ENCODE measurements around the gene MTTP.

The MTTP gene

DNA sequence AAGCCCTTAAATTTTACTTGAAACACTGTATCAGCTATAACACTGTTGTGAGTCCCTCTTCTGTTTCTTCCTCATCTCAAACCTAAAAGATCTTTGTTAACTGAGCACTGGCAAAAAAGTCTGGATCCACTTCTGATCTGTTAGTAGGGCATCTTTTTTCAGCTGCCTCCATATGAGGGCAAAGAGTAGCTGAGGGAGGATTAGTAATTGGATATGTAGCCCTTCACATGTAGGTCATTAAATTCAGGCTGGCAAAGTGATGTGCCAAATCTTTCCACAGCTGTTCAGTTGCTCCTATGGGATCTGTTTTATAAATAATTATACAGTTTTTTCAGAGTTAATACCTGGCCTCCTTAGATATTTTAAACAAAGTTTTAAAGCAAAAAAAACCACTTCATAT is 9.7 kb upstream of the MTTP start:
- no peaks in the 10 kb centered on the region for H3K27me3 ChIP-seq (ENCODE audit: control insufficient read depth, insufficient read depth, low read length)

DNA sequence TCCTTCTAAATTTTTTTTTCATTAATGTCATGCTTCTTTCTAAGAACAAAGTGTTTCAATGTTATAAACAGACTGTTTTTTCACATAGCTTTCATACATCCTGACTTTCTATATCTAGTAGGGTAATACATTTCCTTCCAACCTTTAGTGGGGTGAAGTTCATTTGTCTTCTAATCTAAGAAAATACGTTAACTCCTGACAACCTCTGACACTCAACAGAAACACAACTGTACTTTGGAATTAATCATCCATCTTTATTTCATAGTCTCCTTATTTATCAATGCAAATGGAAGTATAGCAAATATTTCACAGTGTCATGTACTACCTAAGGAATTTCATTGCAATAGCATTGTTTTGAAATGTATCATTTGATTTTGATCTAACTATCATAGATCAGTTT is 2.7 kb upstream of the MTTP start:
- H3K27me3 ChIP-seq (ENCODE audit: control insufficient read depth, insufficient read depth, low read length): no peaks in the 10 kb centered on the region
- WGBS (ENCODE audit: insufficient coverage, insufficient read length): no CpG with 5 or more reads among the region's 1 CpG
- H3K9me3 ChIP-seq (ENCODE audit: control insufficient read depth, insufficient read depth, low read length): no peaks in the 10 kb centered on the region
- no peak overlapping the region for H3K4me3 ChIP-seq (ENCODE audit: low read length)
- no peak overlapping the region for H3K27ac ChIP-seq (ENCODE audit: low read length)
- DNase-seq (ENCODE audit: low read depth, low spot score): no peak
- H3K36me3 ChIP-seq (ENCODE audit: control insufficient read depth, insufficient read depth, low read length): no peaks in the 10 kb centered on the region
- peaks cover 2% of the 10 kb centered on the region; the same call in 1 of the 2 replicates for H3K4me1 ChIP-seq (ENCODE audit: control insufficient read depth, insufficient read depth, low read length)

More for the DNA sequence above, 9.7 kb upstream of the MTTP start:
- H3K4me3 ChIP-seq (ENCODE audit: low read length): no peak overlapping the region
- no peaks in the 10 kb centered on the region for H3K9me3 ChIP-seq (ENCODE audit: control insufficient read depth, insufficient read depth, low read length)
- H3K36me3 ChIP-seq (ENCODE audit: control insufficient read depth, insufficient read depth, low read length): no peaks in the 10 kb centered on the region
- no peak for DNase-seq (ENCODE audit: low read depth, low spot score)
- H3K4me1 ChIP-seq (ENCODE audit: control insufficient read depth, insufficient read depth, low read length): no peaks in the 10 kb centered on the region
- H3K27ac ChIP-seq (ENCODE audit: low read length): no peak overlapping the region

DNA sequence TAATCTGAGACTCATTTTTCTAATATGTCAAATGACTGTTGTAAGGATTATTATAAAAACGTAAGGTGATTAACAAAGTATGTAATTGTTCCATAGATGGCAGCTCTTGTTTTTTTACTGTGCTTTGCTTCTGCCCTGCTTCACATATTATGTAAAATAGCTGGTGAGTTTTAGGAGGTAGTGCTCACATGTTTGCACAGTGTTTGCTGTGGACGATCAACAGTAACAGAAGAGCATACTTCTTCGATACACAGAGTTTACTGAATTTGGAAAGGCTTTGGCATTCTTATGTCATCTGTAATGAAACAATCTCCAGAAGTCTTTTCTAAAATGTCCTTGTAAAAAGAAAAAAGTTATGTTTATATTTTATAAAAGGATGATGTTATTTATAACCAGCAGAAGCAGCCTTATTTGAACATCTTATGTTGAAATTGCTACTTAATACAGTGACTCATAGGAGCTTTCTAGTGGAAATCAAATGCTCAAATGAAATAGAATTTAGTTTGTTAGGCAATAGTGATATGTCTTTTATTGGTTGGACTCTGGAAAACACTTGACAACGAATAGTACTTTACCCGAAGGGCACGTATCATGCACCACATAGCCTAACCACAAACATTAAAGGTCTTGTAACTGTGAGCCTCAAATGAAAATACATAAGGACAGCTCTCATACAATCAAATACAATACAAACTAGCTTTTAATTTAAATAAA is 1.9 kb upstream of the MTTP start:
- Histone ChIP-seq H3K4me3 (ENCODE audit: low read length) (no peak overlapping the region), H3K4me1 (ENCODE audit: control insufficient read depth, insufficient read depth, low read length) (peaks cover 2% of the 10 kb centered on the region; the same call in 1 of the 2 replicates), H3K27ac (ENCODE audit: low read length) (no peak overlapping the region), H3K36me3 (ENCODE audit: control insufficient read depth, insufficient read depth, low read length) (no peaks in the 10 kb centered on the region), H3K27me3 (ENCODE audit: control insufficient read depth, insufficient read depth, low read length) (no peaks in the 10 kb centered on the region), H3K9me3 (ENCODE audit: control insufficient read depth, insufficient read depth, low read length) (no peaks in the 10 kb centered on the region)
- no CpG with 5 or more reads among the region's 6 CpGs for WGBS (ENCODE audit: insufficient coverage, insufficient read length)
- no peak for DNase-seq (ENCODE audit: low read depth, low spot score)

DNA sequence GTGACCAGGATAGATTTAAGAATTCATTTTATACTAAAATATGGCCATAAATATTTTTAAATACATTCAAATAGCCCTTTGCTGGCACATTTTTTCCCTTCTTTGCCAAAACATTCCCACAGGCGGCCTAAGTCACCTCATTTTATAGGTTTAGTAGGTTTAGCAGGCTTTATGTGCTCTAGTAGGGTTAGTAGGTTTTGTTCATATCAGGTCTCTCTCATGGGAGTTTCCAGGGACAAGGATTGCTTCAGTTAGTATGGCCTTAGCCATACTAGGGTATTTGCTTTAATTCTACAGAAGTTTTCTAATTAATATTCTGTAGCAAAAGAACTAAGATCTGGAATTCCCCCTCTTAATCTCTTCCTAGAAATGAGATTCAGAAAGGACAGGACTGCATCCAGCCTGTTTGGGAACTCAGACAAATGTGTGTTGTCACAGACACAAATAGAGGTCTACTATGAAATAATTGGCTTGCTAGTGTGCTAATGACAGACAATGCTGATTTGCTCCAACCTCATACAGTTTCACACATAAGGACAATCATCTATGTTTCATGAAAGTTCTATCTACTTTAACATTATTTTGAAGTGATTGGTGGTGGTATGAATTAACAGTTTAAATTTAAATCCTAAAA is 772 bp upstream of the MTTP start:
- Histone ChIP-seq H3K9me3 (ENCODE audit: control insufficient read depth, insufficient read depth, low read length) (no peaks in the 10 kb centered on the region), H3K27me3 (ENCODE audit: control insufficient read depth, insufficient read depth, low read length) (no peaks in the 10 kb centered on the region), H3K27ac (ENCODE audit: low read length) (no peak overlapping the region), H3K36me3 (ENCODE audit: control insufficient read depth, insufficient read depth, low read length) (no peaks in the 10 kb centered on the region), H3K4me1 (ENCODE audit: control insufficient read depth, insufficient read depth, low read length) (peaks cover 2% of the 10 kb centered on the region; the same call in 1 of the 2 replicates), H3K4me3 (ENCODE audit: low read length) (no peak overlapping the region)
- no CpG with 5 or more reads among the region's 1 CpG for WGBS (ENCODE audit: insufficient coverage, insufficient read length)
- no peak for DNase-seq (ENCODE audit: low read depth, low spot score)

DNA sequence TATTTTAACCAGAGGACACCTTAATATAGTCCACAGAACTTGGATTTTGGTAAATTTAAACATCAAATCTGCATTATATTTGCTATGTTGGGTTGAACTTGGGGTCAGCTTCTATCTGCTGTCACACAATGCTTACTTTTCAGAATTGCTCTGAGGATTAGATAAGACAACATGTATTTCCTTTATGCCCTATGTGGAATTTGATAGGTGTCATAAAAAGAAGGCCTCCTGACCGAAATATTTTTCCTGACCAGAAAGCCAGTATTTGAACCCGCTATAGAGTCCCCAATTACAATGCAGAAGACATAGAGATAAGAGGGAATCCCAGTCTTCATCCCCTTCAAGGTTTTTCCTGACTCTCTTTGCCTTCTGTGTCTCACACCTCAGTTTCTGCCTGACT is 4.1 kb downstream of the MTTP start:
- Histone ChIP-seq H3K27me3 (ENCODE audit: control insufficient read depth, insufficient read depth, low read length) (no peaks in the 10 kb centered on the region), H3K27ac (ENCODE audit: low read length) (no peak overlapping the region), H3K9me3 (ENCODE audit: control insufficient read depth, insufficient read depth, low read length) (no peaks in the 10 kb centered on the region), H3K4me3 (ENCODE audit: low read length) (no peak overlapping the region), H3K36me3 (ENCODE audit: control insufficient read depth, insufficient read depth, low read length) (no peaks in the 10 kb centered on the region), H3K4me1 (ENCODE audit: control insufficient read depth, insufficient read depth, low read length) (peaks cover 2% of the 10 kb centered on the region; the same call in 1 of the 2 replicates)
- no CpG with 5 or more reads among the region's 2 CpGs for WGBS (ENCODE audit: insufficient coverage, insufficient read length)
- no peak for DNase-seq (ENCODE audit: low read depth, low spot score)

DNA sequence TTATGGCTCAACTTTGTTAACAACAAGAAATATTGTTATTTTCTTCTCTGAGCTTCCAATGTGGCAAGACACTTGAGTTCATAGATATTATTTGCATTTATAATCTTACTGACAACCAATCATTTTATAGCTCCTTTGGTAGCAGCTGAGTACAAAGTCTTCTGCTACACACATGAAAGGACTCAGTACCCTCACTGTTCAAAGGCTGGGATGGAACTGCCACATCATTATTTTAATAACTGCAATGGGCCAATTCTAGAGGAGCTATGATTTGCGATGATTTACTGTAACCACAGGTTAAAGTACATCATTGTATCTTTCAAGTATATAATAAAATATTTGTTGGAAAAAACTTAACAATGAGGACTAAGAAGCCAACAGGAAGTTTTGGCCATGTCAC is 10.9 kb downstream of the MTTP start:
- no peak for DNase-seq (ENCODE audit: low read depth, low spot score)
- Histone ChIP-seq H3K4me1 (ENCODE audit: control insufficient read depth, insufficient read depth, low read length) (no peaks in the 10 kb centered on the region), H3K4me3 (ENCODE audit: low read length) (no peak overlapping the region), H3K27me3 (ENCODE audit: control insufficient read depth, insufficient read depth, low read length) (no peaks in the 10 kb centered on the region), H3K9me3 (ENCODE audit: control insufficient read depth, insufficient read depth, low read length) (no peaks in the 10 kb centered on the region), H3K27ac (ENCODE audit: low read length) (no peak overlapping the region), H3K36me3 (ENCODE audit: control insufficient read depth, insufficient read depth, low read length) (no peaks in the 10 kb centered on the region)
- no CpG with 5 or more reads among the region's 1 CpG for WGBS (ENCODE audit: insufficient coverage, insufficient read length)

DNA sequence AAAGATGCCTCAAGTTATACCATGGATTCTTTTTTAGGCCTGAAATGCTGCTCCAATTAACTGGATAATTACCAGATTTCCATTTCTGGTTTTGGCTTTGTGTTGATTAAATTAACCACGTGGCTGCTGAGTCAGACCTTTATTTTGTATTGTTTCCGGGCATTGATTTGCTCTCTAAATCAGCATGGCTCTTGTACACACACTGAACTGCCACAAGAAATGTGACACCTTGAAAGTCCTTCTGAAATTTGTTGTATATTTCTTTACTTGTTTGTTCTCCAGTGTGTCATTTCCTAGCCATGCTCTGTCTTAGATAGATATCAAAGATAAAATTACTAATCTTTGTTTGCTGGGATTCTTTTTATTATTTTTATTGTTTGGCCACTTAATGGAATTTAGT is 11.7 kb downstream of the MTTP start:
- no peaks in the 10 kb centered on the region for H3K36me3 ChIP-seq (ENCODE audit: control insufficient read depth, insufficient read depth, low read length)
- WGBS (ENCODE audit: insufficient coverage, insufficient read length): no CpG with 5 or more reads among the region's 2 CpGs
- H3K9me3 ChIP-seq (ENCODE audit: control insufficient read depth, insufficient read depth, low read length): no peaks in the 10 kb centered on the region
- DNase-seq (ENCODE audit: low read depth, low spot score): no peak
- no peak overlapping the region for H3K4me3 ChIP-seq (ENCODE audit: low read length)
- H3K4me1 ChIP-seq (ENCODE audit: control insufficient read depth, insufficient read depth, low read length): no peaks in the 10 kb centered on the region
- no peaks in the 10 kb centered on the region for H3K27me3 ChIP-seq (ENCODE audit: control insufficient read depth, insufficient read depth, low read length)
- no peak overlapping the region for H3K27ac ChIP-seq (ENCODE audit: low read length)

DNA sequence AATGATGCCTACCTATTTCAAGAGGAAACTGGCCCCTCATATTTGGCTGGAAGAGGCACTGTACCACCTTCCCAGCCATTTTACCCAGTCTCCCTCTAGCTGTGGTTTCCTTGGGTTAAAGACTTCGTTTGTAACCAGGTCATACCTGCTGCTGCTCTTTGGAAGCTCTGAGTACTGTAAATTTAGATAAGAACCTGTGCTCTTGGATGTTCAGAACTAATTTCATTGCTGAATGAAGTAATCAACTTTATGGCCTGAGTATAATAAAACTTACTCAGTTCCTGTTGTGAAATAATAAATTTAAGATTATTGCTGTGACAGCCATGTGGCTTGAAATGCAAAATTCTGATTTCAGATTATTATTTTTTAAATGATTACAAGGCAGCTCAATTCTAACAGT is 12.2 kb downstream of the MTTP start:
- Histone ChIP-seq H3K36me3 (ENCODE audit: control insufficient read depth, insufficient read depth, low read length) (no peaks in the 10 kb centered on the region), H3K4me1 (ENCODE audit: control insufficient read depth, insufficient read depth, low read length) (no peaks in the 10 kb centered on the region)

DNA sequence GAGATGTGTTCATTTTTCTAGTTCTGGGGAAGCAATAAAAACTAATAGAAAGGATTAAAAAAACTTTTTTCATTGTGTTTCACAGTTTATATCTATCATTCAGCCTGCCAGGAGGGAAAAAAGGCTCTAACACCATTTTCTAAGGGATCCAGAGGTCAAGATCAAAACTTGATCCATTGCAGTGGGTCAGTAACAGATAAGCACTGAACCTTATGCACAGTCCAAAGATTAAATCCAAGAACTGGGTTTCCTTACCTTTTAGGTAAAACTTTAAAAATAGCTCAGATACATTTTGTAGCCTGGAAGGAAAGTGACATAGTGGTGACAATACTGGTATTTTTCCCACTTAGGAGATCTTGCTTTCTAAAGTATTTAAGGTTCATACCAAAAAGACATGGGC is 12.7 kb downstream of the MTTP start:
- Histone ChIP-seq H3K4me1 (ENCODE audit: control insufficient read depth, insufficient read depth, low read length) (no peaks in the 10 kb centered on the region), H3K27me3 (ENCODE audit: control insufficient read depth, insufficient read depth, low read length) (no peaks in the 10 kb centered on the region), H3K4me3 (ENCODE audit: low read length) (no peak overlapping the region), H3K9me3 (ENCODE audit: control insufficient read depth, insufficient read depth, low read length) (no peaks in the 10 kb centered on the region), H3K36me3 (ENCODE audit: control insufficient read depth, insufficient read depth, low read length) (no peaks in the 10 kb centered on the region), H3K27ac (ENCODE audit: low read length) (no peak overlapping the region)
- no peak for DNase-seq (ENCODE audit: low read depth, low spot score)

More for the DNA sequence above, 12.2 kb downstream of the MTTP start:
- WGBS (ENCODE audit: insufficient coverage, insufficient read length): no CpG with 5 or more reads among the region's 1 CpG
- Histone ChIP-seq H3K27me3 (ENCODE audit: control insufficient read depth, insufficient read depth, low read length) (no peaks in the 10 kb centered on the region), H3K9me3 (ENCODE audit: control insufficient read depth, insufficient read depth, low read length) (no peaks in the 10 kb centered on the region), H3K4me3 (ENCODE audit: low read length) (no peak overlapping the region), H3K27ac (ENCODE audit: low read length) (no peak overlapping the region)
- no peak for DNase-seq (ENCODE audit: low read depth, low spot score)

DNA sequence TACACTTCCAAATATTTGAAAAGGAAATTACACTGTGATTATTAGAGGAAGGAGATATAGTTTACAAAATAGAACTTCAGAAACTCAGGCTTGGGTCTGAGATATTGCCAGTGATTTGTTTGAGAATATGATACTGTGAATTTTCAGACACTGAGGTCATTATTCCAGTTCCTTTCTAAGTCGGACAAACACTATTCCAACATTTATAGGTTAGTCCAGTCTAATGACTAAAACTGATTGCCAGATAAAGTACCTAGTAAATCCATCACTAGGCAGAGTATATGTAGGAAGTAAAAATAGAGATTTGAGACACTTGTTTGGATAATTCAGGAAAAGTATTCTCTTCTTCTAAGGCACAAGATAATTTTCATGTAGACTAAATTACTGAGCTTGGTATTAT is 13.2 kb downstream of the MTTP start:
- no peaks in the 10 kb centered on the region for H3K4me1 ChIP-seq (ENCODE audit: control insufficient read depth, insufficient read depth, low read length)
- WGBS (ENCODE audit: insufficient coverage, insufficient read length): no CpG with 5 or more reads among the region's 1 CpG
- no peak overlapping the region for H3K27ac ChIP-seq (ENCODE audit: low read length)
- no peaks in the 10 kb centered on the region for H3K36me3 ChIP-seq (ENCODE audit: control insufficient read depth, insufficient read depth, low read length)
- DNase-seq (ENCODE audit: low read depth, low spot score): no peak
- H3K9me3 ChIP-seq (ENCODE audit: control insufficient read depth, insufficient read depth, low read length): no peaks in the 10 kb centered on the region
- H3K27me3 ChIP-seq (ENCODE audit: control insufficient read depth, insufficient read depth, low read length): no peaks in the 10 kb centered on the region
- no peak overlapping the region for H3K4me3 ChIP-seq (ENCODE audit: low read length)

DNA sequence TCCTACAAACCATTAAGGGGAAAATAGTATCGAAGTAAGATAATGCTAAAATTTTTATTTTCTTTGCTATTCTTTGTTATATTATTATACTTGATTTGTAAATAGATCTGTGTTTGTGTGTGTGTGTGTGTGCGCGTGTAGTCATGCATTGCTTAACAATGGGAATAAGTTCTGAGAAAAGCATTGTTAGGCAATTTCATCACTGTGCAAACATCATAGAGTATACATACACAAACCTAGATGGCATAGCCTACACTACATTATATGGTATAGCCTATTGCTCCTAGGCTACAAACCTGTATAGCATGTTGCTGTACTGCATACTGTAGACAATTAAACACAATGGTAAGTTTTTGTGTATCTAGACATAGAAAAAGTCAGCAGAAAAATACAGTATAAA is 17.1 kb downstream of the MTTP start:
- Histone ChIP-seq H3K27me3 (ENCODE audit: control insufficient read depth, insufficient read depth, low read length) (no peaks in the 10 kb centered on the region), H3K36me3 (ENCODE audit: control insufficient read depth, insufficient read depth, low read length) (no peaks in the 10 kb centered on the region), H3K9me3 (ENCODE audit: control insufficient read depth, insufficient read depth, low read length) (no peaks in the 10 kb centered on the region), H3K27ac (ENCODE audit: low read length) (no peak overlapping the region), H3K4me1 (ENCODE audit: control insufficient read depth, insufficient read depth, low read length) (no peaks in the 10 kb centered on the region), H3K4me3 (ENCODE audit: low read length) (no peak overlapping the region)
- whole genome bisulfite sequencing (ENCODE audit: insufficient coverage, insufficient read length): no CpG with 5 or more reads among the region's 3 CpGs
- no peak for DNase-seq (ENCODE audit: low read depth, low spot score)

Measured in iPS DF 6.9 (cell line).